ENCODE results near the gene STK32C. TPM values are rescaled to one million over a fixed set of nuclear protein-coding genes. Genes with fewer than 3 reads are reported as not detected.

STK32C gene
- total RNA-seq, 1 donor from 2014 or later: 8.7 TPM

- DNase-seq (ENCODE audit: low read depth): no peak
Observed at GRCh38 chr10:132236161-132236560, 71.6 kb downstream of the STK32C start.

DNA sequence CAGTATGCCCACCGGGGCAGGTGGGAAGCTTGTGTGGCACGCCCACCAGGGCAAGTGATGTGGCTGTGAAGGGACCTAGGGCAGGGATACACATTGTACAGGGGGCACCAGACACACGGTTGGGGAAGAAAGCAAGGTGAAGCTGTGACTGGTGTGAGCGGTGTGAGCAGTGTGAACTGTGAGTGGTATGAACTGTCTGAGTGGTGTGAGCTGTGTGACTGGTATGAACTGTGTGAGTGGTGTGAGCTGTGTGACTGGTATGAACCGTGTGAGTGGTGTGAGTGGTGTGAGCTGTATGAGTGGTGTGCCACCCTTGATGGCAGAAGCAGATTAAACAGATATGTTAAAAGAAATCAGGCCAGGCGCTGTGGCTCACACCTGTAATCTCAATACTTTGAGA lies 72.9 kb downstream of the STK32C start:
- no peak for DNase-seq (ENCODE audit: low read depth)

DNA sequence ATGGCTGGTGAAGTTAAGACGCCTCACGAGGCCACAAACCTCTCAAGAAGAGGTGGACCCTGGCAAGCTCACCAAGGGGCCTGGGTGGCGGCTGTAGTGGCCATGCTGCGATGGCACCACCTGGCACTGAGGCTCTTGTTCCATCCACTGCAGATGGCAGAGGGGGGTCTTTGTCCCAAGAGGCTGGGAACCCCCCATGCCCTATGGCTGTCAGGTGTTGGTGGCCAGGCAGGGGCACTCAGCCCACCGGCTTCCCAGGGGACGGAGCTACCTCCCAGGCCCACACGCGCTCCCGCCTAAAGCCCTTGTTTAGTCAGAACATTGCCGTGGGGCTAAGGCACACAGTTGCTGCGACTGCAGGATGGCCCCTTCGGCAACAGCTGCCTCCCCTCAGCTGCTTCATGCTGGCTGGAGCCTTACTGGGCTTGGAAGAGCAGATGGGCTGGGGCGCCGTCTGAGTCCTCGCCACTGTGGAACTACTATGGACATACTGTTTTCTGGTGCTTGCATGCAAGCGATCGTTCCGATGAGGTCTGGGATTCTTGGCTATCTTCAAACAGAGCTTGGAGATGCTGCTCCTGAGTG lies 74.2 kb downstream of the STK32C start:
- peak; percentile 61 for DNase-seq (ENCODE audit: low read depth)

DNA sequence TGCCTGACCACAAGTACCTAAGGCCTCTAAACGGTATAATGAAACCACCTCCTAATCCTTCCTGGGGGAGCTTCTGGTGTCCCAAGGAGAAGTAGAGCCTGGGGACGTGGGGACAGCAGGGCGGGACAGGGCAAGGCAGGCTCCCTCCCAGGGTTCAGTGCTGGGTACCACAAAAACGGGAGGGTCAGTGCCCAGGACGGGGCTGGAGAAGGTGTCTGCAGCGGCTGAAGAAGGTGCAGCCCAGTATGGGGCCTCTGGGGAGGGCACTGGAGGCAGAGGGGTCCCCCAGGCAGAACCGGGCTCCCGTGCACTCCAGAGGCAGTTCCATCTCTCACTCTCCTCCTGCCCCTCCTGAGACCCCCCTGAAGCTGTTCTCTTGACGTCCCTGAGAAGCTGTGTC lies 74.8 kb downstream of the STK32C start:
- no peak for DNase-seq (ENCODE audit: low read depth)

- DNase-seq (ENCODE audit: low read depth): no peak
Observed at GRCh38 chr10:132232023-132232951, 75.5 kb downstream of the STK32C start.

DNA sequence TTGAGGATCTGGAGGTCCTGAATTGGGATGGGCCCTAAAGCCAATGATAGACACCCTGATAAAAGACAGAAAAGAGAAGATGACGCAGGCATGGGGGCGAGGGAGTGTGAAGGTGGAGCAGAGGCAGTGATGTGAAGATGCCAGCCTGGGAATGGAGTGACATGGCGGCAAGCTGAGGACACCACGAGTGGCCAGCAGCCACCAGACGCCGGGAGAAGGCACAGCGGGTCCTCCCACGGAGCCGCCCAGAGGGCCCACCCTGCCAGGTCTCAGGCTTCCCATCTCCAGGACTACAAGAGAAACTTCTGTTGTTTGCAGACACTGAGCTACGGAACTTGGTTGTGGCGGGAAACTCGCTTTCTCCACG lies 76.1 kb downstream of the STK32C start:
- no peak for DNase-seq (ENCODE audit: low read depth)

DNA sequence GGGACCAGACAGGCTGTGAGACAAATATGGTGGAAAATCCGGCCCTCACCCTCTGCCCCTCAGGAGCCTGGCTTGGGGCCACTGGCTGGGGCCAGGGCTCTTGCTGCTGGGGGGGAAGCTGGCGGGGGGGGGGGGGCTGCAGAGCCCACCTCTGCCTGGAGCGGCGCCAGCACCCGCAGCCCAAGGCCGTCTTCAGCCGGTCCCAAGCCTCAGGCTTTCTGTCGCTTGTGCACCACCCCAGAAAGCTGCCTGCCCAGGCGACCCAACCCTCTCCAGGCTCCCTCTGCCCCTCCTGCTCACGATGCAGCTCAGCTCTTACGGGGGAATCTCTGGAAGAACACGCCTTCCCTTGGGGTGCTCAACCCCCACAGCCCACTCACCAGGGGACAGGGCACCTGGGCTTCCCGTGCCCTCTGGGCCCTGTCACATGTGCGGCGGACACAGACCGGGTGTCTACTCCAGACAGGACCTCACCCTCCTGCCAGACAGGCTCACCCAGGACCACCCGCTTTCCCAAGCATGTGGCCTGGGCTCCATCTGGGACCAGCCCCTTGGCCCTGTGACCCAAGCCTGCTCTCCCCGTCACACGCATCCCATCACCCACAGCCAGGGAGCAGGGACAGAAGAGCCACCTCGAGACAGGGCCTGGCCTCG lies 77.1 kb downstream of the STK32C start:
- no peak for DNase-seq (ENCODE audit: low read depth)

DNA sequence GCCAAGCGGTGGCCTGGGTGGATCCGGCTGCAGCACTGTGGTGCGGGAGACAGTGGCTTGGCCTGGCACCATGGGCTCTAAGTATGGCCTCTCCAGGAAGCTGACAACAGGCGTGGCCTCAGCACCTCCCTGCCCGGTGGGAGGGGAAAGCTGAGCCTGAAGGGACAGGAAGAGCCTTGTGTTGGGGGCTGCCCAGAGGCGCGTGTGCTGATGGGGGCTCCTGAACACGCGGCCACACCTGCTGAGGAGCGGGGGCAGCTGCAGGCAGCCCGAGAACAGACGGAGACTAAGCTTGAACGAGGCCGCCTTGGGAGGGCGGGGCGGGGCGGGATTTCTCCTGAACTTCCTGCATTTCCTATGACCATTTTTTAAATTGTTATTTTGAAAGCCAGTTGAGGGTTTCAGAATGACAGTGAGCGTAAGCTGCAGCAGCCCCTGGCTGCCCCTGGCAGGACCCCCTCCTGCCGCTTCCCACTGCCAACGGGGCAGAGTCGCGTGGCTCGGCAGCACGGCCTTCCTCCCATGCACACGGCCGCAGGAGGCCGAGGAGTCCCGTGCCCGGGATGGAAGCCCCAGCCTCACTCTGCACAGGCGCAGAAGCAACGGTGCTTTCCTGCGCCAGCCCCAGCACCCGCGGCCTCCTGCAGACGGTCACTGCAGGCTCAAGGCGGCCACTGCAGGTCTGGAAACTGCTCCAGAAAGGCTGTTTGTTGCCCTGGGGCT lies 77.8 kb downstream of the STK32C start:
- no peak for DNase-seq (ENCODE audit: low read depth)

- DNase-seq (ENCODE audit: low read depth): no peak
Observed at GRCh38 chr10:132229096-132229495, 78.7 kb downstream of the STK32C start.

- no peak for DNase-seq (ENCODE audit: low read depth)
Observed at GRCh38 chr10:132228616-132229015, 79.1 kb downstream of the STK32C start.

GRCh38 chr10:132227851-132228390 lies 79.8 kb downstream of the STK32C start:
- no peak for DNase-seq (ENCODE audit: low read depth)

DNA sequence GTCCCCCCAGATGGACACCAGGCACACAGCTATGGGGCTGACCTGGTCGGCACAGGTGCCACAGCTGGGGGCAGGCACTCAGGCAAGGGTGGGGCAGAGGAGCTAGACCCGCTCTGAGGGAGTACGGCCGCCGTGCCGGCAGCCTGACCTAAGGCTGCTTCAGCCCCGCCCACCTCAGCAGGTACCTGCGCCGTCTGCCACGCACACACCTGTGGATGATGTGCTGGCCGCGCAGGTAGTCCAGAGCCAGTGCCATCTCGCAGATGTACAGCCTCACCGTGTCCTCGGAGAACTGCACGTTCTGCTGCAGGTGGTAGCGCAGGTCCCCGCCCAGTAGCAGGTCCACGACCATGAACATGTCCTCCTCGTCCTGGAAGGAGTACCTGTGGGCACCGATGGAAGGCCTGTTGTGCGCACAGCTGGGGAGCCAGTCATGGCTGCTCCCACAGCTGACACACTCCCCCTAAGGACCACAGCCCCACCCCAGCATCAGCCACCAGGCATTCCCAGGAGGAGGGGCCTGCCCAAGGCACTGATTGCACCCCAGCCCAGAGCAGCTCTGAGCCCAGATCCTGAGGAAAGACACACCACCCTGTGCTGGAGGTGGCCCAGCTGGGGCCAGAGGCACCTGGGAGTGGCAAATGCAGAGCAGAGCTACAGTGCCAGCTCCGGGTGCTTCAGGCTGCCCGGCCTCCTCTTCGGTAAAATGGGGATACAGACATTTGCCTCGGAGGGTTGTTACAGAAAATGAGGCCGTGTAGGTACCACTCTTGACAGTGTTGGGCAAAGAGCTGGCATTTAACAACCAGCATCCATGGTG lies 81.0 kb downstream of the STK32C start:
- DNase-seq (ENCODE audit: low read depth): no peak

DNA sequence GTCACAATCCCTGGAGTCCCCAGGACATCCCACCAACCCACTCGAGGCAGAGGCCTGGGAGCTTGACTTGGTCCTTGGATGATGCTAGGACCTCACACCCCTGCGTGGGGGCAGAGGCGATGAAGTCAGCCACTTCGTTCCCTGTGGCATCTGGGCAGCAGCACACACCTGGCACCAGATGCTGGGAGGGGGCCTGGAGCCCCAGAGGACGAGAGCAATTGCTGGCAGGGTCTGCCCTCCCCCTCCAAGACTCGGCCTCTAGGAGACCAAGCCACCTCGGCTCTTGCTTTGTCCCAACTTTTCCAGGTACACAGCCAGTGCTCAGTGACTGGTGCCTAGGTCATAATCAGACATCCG lies 81.9 kb downstream of the STK32C start:
- DNase-seq (ENCODE audit: low read depth): no peak

DNA sequence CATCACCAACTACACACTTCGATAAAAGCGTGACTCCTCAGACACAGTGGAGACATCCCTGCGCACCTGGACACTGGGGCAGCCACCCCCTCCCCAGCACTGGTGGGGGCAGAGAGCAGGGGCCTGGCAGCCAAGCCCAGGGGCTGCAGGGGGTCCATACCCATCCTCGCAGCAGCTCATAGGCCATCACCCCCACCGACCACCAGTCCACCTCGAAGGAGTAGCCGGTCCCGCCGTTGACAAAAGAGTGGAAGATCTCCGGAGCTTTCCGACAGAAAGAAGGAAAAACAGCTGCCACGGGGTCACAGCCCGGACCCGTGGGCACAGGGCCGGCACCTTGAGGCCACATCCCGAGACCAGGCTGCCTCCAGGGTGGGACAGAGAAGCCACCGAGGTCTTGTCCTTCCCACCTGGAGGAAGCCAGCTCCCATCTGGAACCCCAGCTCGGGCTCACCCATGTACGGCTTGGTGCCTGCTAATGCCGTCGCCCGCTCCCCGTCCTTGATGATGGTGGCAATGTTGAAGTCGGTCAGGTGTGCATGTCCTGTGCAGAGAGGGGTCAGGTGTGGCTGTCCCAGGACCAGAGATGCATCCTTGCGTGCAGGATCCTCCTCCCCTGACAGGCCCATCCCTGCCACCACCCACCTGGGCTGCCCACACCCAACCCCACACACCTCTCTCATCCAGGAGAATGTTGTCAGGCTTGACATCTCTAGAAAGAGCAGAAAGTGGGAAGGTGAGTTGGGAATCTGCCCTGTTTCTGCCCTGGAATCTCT lies 82.5 kb downstream of the STK32C start:
- DNase-seq (ENCODE audit: low read depth): no peak

DNA sequence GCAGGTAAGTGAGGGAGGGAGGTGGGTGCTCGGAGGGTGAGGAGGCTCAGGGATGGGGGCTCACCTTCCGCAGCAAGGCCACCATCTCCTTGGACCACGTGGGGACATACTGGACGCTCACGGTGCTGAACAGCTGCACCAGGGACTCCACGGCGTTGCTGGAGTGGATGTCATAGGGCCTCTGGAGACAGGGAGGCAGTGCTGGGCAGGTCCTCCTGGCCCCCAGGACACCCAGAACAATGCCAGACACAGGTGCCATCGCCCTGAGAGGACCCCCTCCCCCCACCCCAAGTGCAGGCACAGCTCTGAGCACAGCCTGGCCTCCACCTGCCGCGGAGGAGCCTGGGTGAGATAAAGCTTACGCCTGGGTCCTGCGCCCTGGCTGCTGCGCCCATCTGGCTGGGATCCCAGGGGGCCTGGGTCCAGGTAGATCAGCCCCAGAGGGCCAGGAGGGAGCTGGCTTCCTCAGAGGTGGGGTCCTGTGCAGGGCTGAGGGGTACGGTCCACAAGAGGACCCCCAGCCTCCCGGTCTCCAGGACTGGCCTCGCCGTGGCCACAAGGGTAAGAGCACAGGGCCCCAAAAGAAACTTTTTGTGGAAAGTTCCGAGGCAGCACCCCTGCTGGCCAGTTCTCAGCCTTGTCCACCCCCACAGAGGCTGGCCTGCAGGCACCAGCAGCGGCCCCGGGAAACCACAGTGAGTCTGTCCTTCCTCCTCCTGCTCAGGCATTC lies 83.2 kb downstream of the STK32C start:
- no peak for DNase-seq (ENCODE audit: low read depth)

- no peak for DNase-seq (ENCODE audit: low read depth)
Observed at GRCh38 chr10:132223611-132224342, 84.0 kb downstream of the STK32C start.

DNA sequence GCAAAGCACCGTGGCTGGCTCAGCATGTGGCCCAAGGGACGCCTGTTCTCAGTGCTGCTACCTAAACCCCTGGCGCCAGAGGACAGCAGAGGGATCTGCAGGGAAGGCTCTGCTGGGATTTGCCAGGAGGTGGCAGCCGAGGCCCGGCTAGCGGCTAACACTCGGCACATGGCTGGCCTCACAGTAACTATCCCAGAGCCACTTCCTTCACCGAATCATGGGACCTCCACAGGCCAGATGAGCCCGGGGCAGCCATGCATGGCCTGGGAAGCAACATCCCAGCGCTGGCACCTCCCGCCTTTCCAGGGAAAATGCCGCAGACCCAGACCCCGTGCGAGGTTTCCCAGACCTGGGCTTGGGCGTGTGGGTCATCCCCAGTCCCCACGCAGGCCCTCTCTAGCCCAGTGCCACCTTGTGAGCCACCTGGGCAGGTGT lies 84.6 kb downstream of the STK32C start:
- DNase-seq (ENCODE audit: low read depth): peak; percentile 79

- no peak for DNase-seq (ENCODE audit: low read depth)
Observed at GRCh38 chr10:132222726-132223125, 85.0 kb downstream of the STK32C start.
